ENCODE measurements around the gene COL5A1.

Gene COL5A1

GRCh38 chr9:134618163-134618832 lies 23.3 kb upstream of the COL5A1 start:
- H3K27me3 ChIP-seq (ENCODE audit: insufficient read depth, insufficient read length) = peaks cover 2% of the 10 kb centered on the region

GRCh38 chr9:134618833-134619447 lies 22.7 kb upstream of the COL5A1 start:
- Histone ChIP-seq H3K4me1 (ENCODE audit: insufficient read depth, insufficient read length) (peaks cover 27% of the 10 kb centered on the region), H3K9me3 (ENCODE audit: insufficient read depth, low read length) (peaks cover 16% of the 10 kb centered on the region), H3K36me3 (ENCODE audit: insufficient read depth, insufficient read length, low read length) (no peaks in the 10 kb centered on the region), H3K27me3 (ENCODE audit: insufficient read depth, insufficient read length) (peaks cover 2% of the 10 kb centered on the region), H3K9ac (ENCODE audit: insufficient read length, low read depth) (no peak overlapping the region), H3K4me3 (ENCODE audit: insufficient read length, low read depth) (no peak overlapping the region)
- TF ChIP-seq ZNF274 (IDR thresholded peaks at IDR 0.05; ENCODE audit: low read depth, low read length) (no peak), YY1 (IDR thresholded peaks at IDR 0.05; ENCODE audit: insufficient read depth, insufficient read length) (no peak), SUZ12 (IDR thresholded peaks at IDR 0.05; ENCODE audit: extremely low read depth, insufficient read depth, insufficient read length) (no peak)
- no peak for DNase-seq (ENCODE audit: low read depth, low spot score)

More at GRCh38 chr9:134618163-134618832, 23.3 kb upstream of the COL5A1 start:
- TF ChIP-seq SUZ12 (IDR thresholded peaks at IDR 0.05; ENCODE audit: extremely low read depth, insufficient read depth, insufficient read length) (no peak), YY1 (IDR thresholded peaks at IDR 0.05; ENCODE audit: insufficient read depth, insufficient read length) (no peak), ZNF274 (IDR thresholded peaks at IDR 0.05; ENCODE audit: low read depth, low read length) (no peak)
- no peak overlapping the region for H3K9ac ChIP-seq (ENCODE audit: insufficient read length, low read depth)
- peaks cover 22% of the 10 kb centered on the region for H3K9me3 ChIP-seq (ENCODE audit: insufficient read depth, low read length)
- DNase-seq (ENCODE audit: low read depth, low spot score) = no peak
- H3K36me3 ChIP-seq (ENCODE audit: insufficient read depth, insufficient read length, low read length) = no peaks in the 10 kb centered on the region
- H3K4me3 ChIP-seq (ENCODE audit: insufficient read length, low read depth) = no peak overlapping the region
- peaks cover 21% of the 10 kb centered on the region for H3K4me1 ChIP-seq (ENCODE audit: insufficient read depth, insufficient read length)

DNA sequence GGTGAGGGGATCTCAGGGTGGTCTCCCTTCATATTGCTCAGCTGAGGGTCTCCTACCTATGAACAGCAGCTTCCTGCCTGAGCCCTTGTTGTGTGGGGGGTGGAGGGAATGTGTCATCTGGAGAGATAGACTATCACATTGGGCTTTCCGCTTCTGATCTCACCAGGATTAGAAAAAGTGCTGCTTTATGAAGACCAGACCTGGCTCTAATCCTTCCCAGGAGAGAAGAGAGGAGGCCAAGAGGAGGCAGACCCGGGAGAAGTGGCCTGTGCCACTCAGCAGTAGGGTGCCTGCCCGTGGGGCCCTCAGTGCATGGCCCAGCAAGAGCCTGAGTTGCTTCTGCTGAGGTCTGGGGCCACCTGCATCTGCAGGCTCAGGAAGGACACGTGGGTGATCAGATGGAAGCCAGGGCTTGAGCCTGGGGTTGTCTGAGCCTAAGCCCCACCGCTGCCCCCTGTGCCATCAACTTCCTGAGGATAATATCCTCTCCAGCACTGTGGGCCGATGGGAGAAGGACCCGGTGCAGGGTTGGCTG lies 22.1 kb upstream of the COL5A1 start:
- Histone ChIP-seq H3K36me3 (ENCODE audit: insufficient read depth, insufficient read length, low read length) (no peaks in the 10 kb centered on the region), H3K27me3 (ENCODE audit: insufficient read depth, insufficient read length) (peaks cover 2% of the 10 kb centered on the region), H3K9me3 (ENCODE audit: insufficient read depth, low read length) (peaks cover 10% of the 10 kb centered on the region), H3K9ac (ENCODE audit: insufficient read length, low read depth) (no peak overlapping the region), H3K4me1 (ENCODE audit: insufficient read depth, insufficient read length) (peaks cover 28% of the 10 kb centered on the region), H3K4me3 (ENCODE audit: insufficient read length, low read depth) (no peak overlapping the region)
- DNase-seq (ENCODE audit: low read depth, low spot score) = no peak
- TF ChIP-seq SUZ12 (IDR thresholded peaks at IDR 0.05; ENCODE audit: extremely low read depth, insufficient read depth, insufficient read length) = no peak
- no peak for TF ChIP-seq YY1 (IDR thresholded peaks at IDR 0.05; ENCODE audit: insufficient read depth, insufficient read length)

DNA sequence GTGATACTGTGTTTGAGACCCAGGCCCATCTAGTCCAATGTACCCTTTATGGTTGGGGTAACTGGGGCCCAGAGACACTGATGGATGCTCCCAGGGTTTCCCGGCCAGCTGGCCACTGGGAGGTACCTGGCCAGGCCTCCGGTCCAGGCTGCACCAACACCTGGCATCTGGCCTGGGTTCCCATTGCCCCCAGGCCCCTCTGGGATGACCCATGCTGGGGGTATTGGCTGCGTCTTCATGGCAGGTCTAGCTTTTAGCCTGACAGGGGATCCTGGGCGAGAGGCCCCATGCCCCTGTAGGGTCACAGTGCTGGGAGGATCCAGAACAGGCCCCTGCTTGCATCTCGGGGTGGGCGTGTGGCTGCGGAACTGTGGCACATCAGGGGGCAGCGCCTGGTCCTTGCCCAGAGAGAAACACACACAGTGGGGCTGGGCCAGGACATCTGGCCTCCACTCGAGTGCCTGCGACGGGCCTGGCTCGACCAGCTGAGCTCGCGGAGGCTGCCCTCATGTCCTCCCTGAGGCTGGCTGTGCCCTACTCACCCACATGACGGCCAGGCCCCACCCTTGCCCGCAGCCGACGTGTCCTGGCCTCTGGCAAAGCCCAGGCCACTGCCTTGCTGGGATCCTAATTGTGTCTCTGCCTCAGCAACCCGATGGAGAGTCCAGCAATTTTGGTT lies 21.5 kb upstream of the COL5A1 start:
- Histone ChIP-seq H3K4me1 (ENCODE audit: insufficient read depth, insufficient read length) (peaks cover 34% of the 10 kb centered on the region), H3K27me3 (ENCODE audit: insufficient read depth, insufficient read length) (peaks cover 2% of the 10 kb centered on the region), H3K36me3 (ENCODE audit: insufficient read depth, insufficient read length, low read length) (no peaks in the 10 kb centered on the region), H3K4me3 (ENCODE audit: insufficient read length, low read depth) (no peak overlapping the region), H3K9ac (ENCODE audit: insufficient read length, low read depth) (no peak overlapping the region), H3K9me3 (ENCODE audit: insufficient read depth, low read length) (peaks cover 4% of the 10 kb centered on the region)
- TF ChIP-seq YY1 (IDR thresholded peaks at IDR 0.05; ENCODE audit: insufficient read depth, insufficient read length) (no peak), SUZ12 (IDR thresholded peaks at IDR 0.05; ENCODE audit: extremely low read depth, insufficient read depth, insufficient read length) (no peak), ZNF274 (IDR thresholded peaks at IDR 0.05; ENCODE audit: low read depth, low read length) (no peak)
- DNase-seq (ENCODE audit: low read depth, low spot score) = no peak

DNA sequence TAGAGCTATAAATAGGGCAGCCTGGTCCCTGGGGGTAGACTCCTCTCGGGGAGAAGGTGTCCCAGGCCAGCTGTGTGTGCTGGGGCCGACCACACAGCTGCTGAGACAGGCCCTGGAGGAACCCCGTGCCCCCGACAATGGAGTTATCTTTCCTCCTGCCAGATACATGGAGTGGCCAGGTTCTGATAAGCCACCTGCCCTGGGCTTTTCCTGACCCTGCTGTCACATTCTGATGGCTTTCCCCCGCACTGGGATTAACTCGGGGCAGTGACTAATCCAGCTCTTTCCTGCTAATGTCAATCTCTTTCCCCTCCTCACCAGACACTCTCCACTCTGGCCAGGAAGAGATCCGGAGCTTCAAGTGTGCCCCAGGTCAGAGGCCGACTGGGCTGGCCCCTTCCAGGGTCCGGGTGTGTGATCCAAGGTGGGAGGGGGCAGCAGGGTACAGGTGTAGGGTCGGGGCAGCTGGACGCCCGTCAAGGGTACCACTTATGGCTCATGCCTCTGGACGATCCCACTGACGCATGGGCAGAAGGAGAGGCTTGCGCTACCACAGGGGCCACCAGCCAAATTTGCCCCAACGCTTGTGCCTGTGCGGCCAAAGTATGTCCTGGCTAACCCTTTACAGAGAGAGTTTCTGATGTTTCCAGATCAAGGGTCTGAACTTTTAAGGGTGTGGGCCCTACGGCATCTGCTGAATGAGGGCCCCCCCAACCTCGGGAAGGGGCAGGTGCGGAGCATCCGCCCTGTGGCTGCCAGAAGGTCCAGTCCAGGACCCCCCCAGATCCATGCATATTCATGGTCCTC lies 20.6 kb upstream of the COL5A1 start:
- no peaks in the 10 kb centered on the region for H3K36me3 ChIP-seq (ENCODE audit: insufficient read depth, insufficient read length, low read length)
- DNase-seq (ENCODE audit: low read depth, low spot score) = no peak
- no peak overlapping the region for H3K9ac ChIP-seq (ENCODE audit: insufficient read length, low read depth)
- no peak for TF ChIP-seq SUZ12 (IDR thresholded peaks at IDR 0.05; ENCODE audit: extremely low read depth, insufficient read depth, insufficient read length)
- no peak for TF ChIP-seq YY1 (IDR thresholded peaks at IDR 0.05; ENCODE audit: insufficient read depth, insufficient read length)
- TF ChIP-seq ZNF274 (IDR thresholded peaks at IDR 0.05; ENCODE audit: low read depth, low read length) = no peak
- H3K4me3 ChIP-seq (ENCODE audit: insufficient read length, low read depth) = no peak overlapping the region
- no peaks in the 10 kb centered on the region for H3K9me3 ChIP-seq (ENCODE audit: insufficient read depth, low read length)
- H3K4me1 ChIP-seq (ENCODE audit: insufficient read depth, insufficient read length) = peaks cover 38% of the 10 kb centered on the region
- peaks cover 2% of the 10 kb centered on the region for H3K27me3 ChIP-seq (ENCODE audit: insufficient read depth, insufficient read length)

GRCh38 chr9:134621558-134622110 lies 20.0 kb upstream of the COL5A1 start:
- no peak for DNase-seq (ENCODE audit: low read depth, low spot score)
- Histone ChIP-seq H3K9ac (ENCODE audit: insufficient read length, low read depth) (no peak overlapping the region), H3K9me3 (ENCODE audit: insufficient read depth, low read length) (no peaks in the 10 kb centered on the region), H3K36me3 (ENCODE audit: insufficient read depth, insufficient read length, low read length) (no peaks in the 10 kb centered on the region), H3K4me3 (ENCODE audit: insufficient read length, low read depth) (no peak overlapping the region), H3K27me3 (ENCODE audit: insufficient read depth, insufficient read length) (peaks cover 2% of the 10 kb centered on the region), H3K4me1 (ENCODE audit: insufficient read depth, insufficient read length) (peaks cover 42% of the 10 kb centered on the region)
- TF ChIP-seq SUZ12 (IDR thresholded peaks at IDR 0.05; ENCODE audit: extremely low read depth, insufficient read depth, insufficient read length) (no peak), ZNF274 (IDR thresholded peaks at IDR 0.05; ENCODE audit: low read depth, low read length) (no peak), YY1 (IDR thresholded peaks at IDR 0.05; ENCODE audit: insufficient read depth, insufficient read length) (no peak)
